ENCODE data around the gene SRGAP1.

The SRGAP1 gene

GRCh38 chr12:64171715-64172114 is 327.2 kb downstream of the SRGAP1 start:
- no peak overlapping the region for H3K4me3 ChIP-seq (ENCODE audit: low read depth, low read length)
- TF ChIP-seq CTCF (IDR thresholded peaks at IDR 0.05; ENCODE audit: low read depth, low read length), result no peak

- no peak for TF ChIP-seq CTCF (IDR thresholded peaks at IDR 0.05; ENCODE audit: low read depth, low read length)
- no peak overlapping the region for H3K4me3 ChIP-seq (ENCODE audit: low read depth, low read length)
Measured at GRCh38 chr12:64172143-64172970, 327.9 kb downstream of the SRGAP1 start.

GRCh38 chr12:64173456-64173855 is 329.0 kb downstream of the SRGAP1 start:
- no peak overlapping the region for H3K4me3 ChIP-seq (ENCODE audit: low read depth, low read length)
- TF ChIP-seq CTCF (IDR thresholded peaks at IDR 0.05; ENCODE audit: low read depth, low read length), result no peak

- no peak for TF ChIP-seq CTCF (IDR thresholded peaks at IDR 0.05; ENCODE audit: low read depth, low read length)
- H3K4me3 ChIP-seq (ENCODE audit: low read depth, low read length), result no peak overlapping the region
Measured at GRCh38 chr12:64175254-64175945, 330.9 kb downstream of the SRGAP1 start.

- no peak for TF ChIP-seq CTCF (IDR thresholded peaks at IDR 0.05; ENCODE audit: low read depth, low read length)
- H3K4me3 ChIP-seq (ENCODE audit: low read depth, low read length), result no peak overlapping the region
Measured at GRCh38 chr12:64177001-64177400, 332.5 kb downstream of the SRGAP1 start.

GRCh38 chr12:64178122-64178521 is 333.6 kb downstream of the SRGAP1 start:
- no peak for TF ChIP-seq CTCF (IDR thresholded peaks at IDR 0.05; ENCODE audit: low read depth, low read length)

GRCh38 chr12:64180951-64181350 is 336.5 kb downstream of the SRGAP1 start:
- TF ChIP-seq CTCF (IDR thresholded peaks at IDR 0.05; ENCODE audit: low read depth, low read length), result no peak
- H3K4me3 ChIP-seq (ENCODE audit: low read depth, low read length), result peak overlapping the region; percentile 19; the same call in 1 of the 2 replicates

More at GRCh38 chr12:64178122-64178521, 333.6 kb downstream of the SRGAP1 start:
- H3K4me3 ChIP-seq (ENCODE audit: low read depth, low read length), result no peak overlapping the region

All from WI38 (cell line).